ENCODE results near the gene NECTIN1. TPM values are rescaled to one million over a fixed set of nuclear protein-coding genes. Genes with fewer than 3 reads are reported as not detected.
"Not testable (repeated sequence)": the region's sequence is repeated elsewhere in the genome, so short reads cannot be mapped to it uniquely, and the experiment has no call there.

The NECTIN1 gene
- total RNA-seq, 2 experiments from 2014 or later: 2.5 to 3.4 TPM

GRCh38 chr11:119602745-119603373 lies 126.1 kb downstream of the NECTIN1 start:
- CTCF ChIA-PET: no interaction called here
- DNase-seq: no peak
- Mint-ChIP-seq H3K36me3 (ENCODE audit: low read depth) (no peaks in the 10 kb centered on the region), H3K4me1 (ENCODE audit: low read depth) (no peaks in the 10 kb centered on the region), H3K4me3 (no peak overlapping the region), H3K9me3 (no peaks in the 10 kb centered on the region), H3K27me3 (peaks cover 31% of the 10 kb centered on the region), H3K27ac (no peak overlapping the region)
- TF ChIP-seq CTCF (IDR thresholded peaks at IDR 0.05): no peak
- intact Hi-C loops (cut with DNase I, micrococcal nuclease): no loop called here
- no peak overlapping the region for H3K4me3 ChIP-seq (ENCODE audit: low read length)
- peaks cover 7 to 12% of the 10 kb centered on the region in 2 experiments for H3K27me3 ChIP-seq (ENCODE audit: control insufficient read depth in 1 of 2, insufficient read depth in 2 of 2, low read length in 2 of 2)
- ATAC-seq (ENCODE audit: poor library complexity): no peak
- POLR2A ChIA-PET: no interaction called here
- no peaks in the 10 kb centered on the region for H3K4me1 ChIP-seq (ENCODE audit: insufficient read depth, low read length)
- H3K9me3 ChIP-seq (ENCODE audit: control insufficient read depth in 1 of 2, insufficient read depth in 1 of 2, low read length in 2 of 2): peaks cover 0 to 6% of the 10 kb centered on the region in 2 experiments
- H3K36me3 ChIP-seq (ENCODE audit: insufficient read depth, low read length): no peaks in the 10 kb centered on the region
- no peak overlapping the region for H3K27ac ChIP-seq (ENCODE audit: low read depth in 1 of 2, low read length in 2 of 2)

- no peaks in the 10 kb centered on the region for H3K36me3 ChIP-seq (ENCODE audit: insufficient read depth, low read length)
- no peak for DNase-seq
- H3K4me1 ChIP-seq (ENCODE audit: insufficient read depth, low read length): no peaks in the 10 kb centered on the region
- Mint-ChIP-seq H3K4me1 (ENCODE audit: low read depth) (no peaks in the 10 kb centered on the region), H3K27me3 (peaks cover 23% of the 10 kb centered on the region), H3K27ac (no peak overlapping the region), H3K36me3 (ENCODE audit: low read depth) (no peaks in the 10 kb centered on the region), H3K4me3 (no peak overlapping the region), H3K9me3 (no peaks in the 10 kb centered on the region)
- H3K9me3 ChIP-seq (ENCODE audit: control insufficient read depth in 1 of 2, insufficient read depth in 1 of 2, low read length in 2 of 2): peaks cover 0 to 6% of the 10 kb centered on the region in 2 experiments
- intact Hi-C loops (cut with DNase I, micrococcal nuclease): no loop called here
- POLR2A ChIA-PET: no interaction called here
- no peak for TF ChIP-seq CTCF (IDR thresholded peaks at IDR 0.05)
- CTCF ChIA-PET: no interaction called here
- peaks cover 4 to 12% of the 10 kb centered on the region in 2 experiments for H3K27me3 ChIP-seq (ENCODE audit: control insufficient read depth in 1 of 2, insufficient read depth in 2 of 2, low read length in 2 of 2)
- no peak overlapping the region for H3K4me3 ChIP-seq (ENCODE audit: low read length)
- no peak overlapping the region for H3K27ac ChIP-seq (ENCODE audit: low read depth in 1 of 2, low read length in 2 of 2)
- ATAC-seq (ENCODE audit: poor library complexity): no peak
These were observed 129.0 kb downstream of the NECTIN1 start for GRCh38 chr11:119599864-119600541.

GRCh38 chr11:119595941-119596340 lies 133.1 kb downstream of the NECTIN1 start:
- POLR2A ChIA-PET; CTCF ChIA-PET; H3K27ac Mint-ChIP-seq; H3K27ac ChIP-seq (ENCODE audit: low read depth in 1 of 2, low read length in 2 of 2); H3K4me1 ChIP-seq (ENCODE audit: insufficient read depth, low read length); H3K4me1 Mint-ChIP-seq (ENCODE audit: low read depth); DNase-seq; intact Hi-C loops (cut with DNase I, micrococcal nuclease); H3K36me3 Mint-ChIP-seq (ENCODE audit: low read depth); H3K9me3 Mint-ChIP-seq; H3K27me3 Mint-ChIP-seq; H3K4me3 Mint-ChIP-seq; H3K36me3 ChIP-seq (ENCODE audit: insufficient read depth, low read length); H3K27me3 ChIP-seq (ENCODE audit: control insufficient read depth in 1 of 2, insufficient read depth in 2 of 2, low read length in 2 of 2); H3K4me3 ChIP-seq (ENCODE audit: low read length); ATAC-seq (ENCODE audit: poor library complexity): not testable (repeated sequence)
- H3K9me3 ChIP-seq (ENCODE audit: control insufficient read depth in 1 of 2, insufficient read depth in 1 of 2, low read length in 2 of 2): peaks cover 0 to 15% of the 10 kb centered on the region in 2 experiments

Data from CD4-positive, alpha-beta T cell (primary cell).